ENCODE measurements around the gene ZNF14.

- TF ChIP-seq, protein P1, sequence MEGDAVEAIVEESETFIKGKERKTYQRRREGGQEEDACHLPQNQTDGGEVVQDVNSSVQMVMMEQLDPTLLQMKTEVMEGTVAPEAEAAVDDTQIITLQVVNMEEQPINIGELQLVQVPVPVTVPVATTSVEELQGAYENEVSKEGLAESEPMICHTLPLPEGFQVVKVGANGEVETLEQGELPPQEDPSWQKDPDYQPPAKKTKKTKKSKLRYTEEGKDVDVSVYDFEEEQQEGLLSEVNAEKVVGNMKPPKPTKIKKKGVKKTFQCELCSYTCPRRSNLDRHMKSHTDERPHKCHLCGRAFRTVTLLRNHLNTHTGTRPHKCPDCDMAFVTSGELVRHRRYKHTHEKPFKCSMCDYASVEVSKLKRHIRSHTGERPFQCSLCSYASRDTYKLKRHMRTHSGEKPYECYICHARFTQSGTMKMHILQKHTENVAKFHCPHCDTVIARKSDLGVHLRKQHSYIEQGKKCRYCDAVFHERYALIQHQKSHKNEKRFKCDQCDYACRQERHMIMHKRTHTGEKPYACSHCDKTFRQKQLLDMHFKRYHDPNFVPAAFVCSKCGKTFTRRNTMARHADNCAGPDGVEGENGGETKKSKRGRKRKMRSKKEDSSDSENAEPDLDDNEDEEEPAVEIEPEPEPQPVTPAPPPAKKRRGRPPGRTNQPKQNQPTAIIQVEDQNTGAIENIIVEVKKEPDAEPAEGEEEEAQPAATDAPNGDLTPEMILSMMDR (conservative IDR thresholded peaks at IDR 0.05; ENCODE audit: low read depth in 2 of 2), result no peak
- TF ChIP-seq, protein P2, sequence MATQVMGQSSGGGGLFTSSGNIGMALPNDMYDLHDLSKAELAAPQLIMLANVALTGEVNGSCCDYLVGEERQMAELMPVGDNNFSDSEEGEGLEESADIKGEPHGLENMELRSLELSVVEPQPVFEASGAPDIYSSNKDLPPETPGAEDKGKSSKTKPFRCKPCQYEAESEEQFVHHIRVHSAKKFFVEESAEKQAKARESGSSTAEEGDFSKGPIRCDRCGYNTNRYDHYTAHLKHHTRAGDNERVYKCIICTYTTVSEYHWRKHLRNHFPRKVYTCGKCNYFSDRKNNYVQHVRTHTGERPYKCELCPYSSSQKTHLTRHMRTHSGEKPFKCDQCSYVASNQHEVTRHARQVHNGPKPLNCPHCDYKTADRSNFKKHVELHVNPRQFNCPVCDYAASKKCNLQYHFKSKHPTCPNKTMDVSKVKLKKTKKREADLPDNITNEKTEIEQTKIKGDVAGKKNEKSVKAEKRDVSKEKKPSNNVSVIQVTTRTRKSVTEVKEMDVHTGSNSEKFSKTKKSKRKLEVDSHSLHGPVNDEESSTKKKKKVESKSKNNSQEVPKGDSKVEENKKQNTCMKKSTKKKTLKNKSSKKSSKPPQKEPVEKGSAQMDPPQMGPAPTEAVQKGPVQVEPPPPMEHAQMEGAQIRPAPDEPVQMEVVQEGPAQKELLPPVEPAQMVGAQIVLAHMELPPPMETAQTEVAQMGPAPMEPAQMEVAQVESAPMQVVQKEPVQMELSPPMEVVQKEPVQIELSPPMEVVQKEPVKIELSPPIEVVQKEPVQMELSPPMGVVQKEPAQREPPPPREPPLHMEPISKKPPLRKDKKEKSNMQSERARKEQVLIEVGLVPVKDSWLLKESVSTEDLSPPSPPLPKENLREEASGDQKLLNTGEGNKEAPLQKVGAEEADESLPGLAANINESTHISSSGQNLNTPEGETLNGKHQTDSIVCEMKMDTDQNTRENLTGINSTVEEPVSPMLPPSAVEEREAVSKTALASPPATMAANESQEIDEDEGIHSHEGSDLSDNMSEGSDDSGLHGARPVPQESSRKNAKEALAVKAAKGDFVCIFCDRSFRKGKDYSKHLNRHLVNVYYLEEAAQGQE (IDR thresholded peaks at IDR 0.05; ENCODE audit: unreplicated experiment), result no peak
- TF ChIP-seq ZNF331 (CRISPR knock-in tag; IDR thresholded peaks at IDR 0.05; ENCODE audit: low read depth), result no peak
- TF ChIP-seq POLR2AphosphoS5 (IDR thresholded peaks at IDR 0.05; ENCODE audit: low read depth), result no peak
- no peak for TF ChIP-seq EZH2phosphoT487 (IDR thresholded peaks at IDR 0.05; ENCODE audit: unreplicated experiment)
- TF ChIP-seq EZH2 (IDR thresholded peaks at IDR 0.05; ENCODE audit: low read depth, unreplicated experiment), result no peak
- no peak for TF ChIP-seq JUNB (IDR thresholded peaks at IDR 0.05; ENCODE audit: unreplicated experiment)
- no peak for TF ChIP-seq CREB1 (CRISPR knock-in tag; IDR thresholded peaks at IDR 0.05; ENCODE audit: low read depth)
- no peak for TF ChIP-seq ZNF462 (CRISPR knock-in tag; IDR thresholded peaks at IDR 0.05)
These were observed 9.9 kb upstream of the ZNF14 start for GRCh38 chr19:19742773-19743172.

Data from GM23338 (cell line).